ENCODE results near the gene HOXA5.

HOXA5 gene

GRCh38 chr7:27143023-27143949, at the start of gene HOXA5:
Gene HOXA5, minus strand, starts transcription at chr7:27143681. Its CDS starts 74 bp downstream, at chr7:27143607.
- in situ Hi-C loops (cut with MboI; ENCODE audit: low pct_unique_long_range_greater_than_20kb, low sequenced_read_pairs, unreplicated experiment) = no loop called here
- DNase-seq (ENCODE audit: low spot score) = no peak
- TF ChIP-seq, protein P1, sequence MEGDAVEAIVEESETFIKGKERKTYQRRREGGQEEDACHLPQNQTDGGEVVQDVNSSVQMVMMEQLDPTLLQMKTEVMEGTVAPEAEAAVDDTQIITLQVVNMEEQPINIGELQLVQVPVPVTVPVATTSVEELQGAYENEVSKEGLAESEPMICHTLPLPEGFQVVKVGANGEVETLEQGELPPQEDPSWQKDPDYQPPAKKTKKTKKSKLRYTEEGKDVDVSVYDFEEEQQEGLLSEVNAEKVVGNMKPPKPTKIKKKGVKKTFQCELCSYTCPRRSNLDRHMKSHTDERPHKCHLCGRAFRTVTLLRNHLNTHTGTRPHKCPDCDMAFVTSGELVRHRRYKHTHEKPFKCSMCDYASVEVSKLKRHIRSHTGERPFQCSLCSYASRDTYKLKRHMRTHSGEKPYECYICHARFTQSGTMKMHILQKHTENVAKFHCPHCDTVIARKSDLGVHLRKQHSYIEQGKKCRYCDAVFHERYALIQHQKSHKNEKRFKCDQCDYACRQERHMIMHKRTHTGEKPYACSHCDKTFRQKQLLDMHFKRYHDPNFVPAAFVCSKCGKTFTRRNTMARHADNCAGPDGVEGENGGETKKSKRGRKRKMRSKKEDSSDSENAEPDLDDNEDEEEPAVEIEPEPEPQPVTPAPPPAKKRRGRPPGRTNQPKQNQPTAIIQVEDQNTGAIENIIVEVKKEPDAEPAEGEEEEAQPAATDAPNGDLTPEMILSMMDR (IDR thresholded peaks at IDR 0.05; ENCODE audit: extremely low read depth, insufficient read depth, missing control alignments) = peak; percentile 13

DNA sequence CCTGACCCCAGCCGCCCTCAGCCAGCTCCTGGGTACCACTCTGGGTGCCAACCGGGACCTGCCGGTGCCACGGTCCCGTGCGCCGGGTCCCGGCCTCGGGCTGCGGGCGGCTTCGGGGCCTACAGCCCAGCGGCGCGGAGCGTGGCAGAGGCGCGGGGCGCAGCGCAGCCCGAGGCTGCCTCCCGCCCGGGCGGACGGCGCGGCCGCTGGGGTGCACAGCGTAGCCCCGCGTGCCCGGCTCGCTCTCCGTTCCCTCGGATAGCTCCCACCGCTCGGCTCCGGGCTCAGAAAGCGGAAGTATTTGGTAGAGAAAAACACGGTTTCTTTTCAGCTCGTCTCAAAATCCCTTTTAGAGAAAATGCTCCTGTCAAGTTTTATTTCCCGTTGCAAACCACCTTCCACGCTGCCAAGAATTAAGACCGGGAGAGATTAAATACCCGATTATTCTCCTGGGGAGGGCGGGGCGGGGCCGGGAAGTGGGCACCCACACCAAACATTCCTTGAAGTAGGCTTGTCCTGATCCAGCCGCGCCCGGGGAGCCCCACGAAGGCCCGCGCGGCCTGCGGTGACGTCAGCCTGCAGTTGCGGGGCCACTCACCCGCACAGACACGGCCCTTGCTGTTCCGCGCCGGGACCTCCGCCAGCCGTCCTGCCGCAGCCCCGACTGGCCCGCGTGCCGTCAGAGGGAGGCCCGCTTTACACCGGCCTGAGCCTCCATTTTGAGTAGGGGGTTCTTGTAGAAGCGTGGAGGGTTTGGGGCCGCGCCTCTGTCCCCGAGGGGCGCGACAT, 49.3 kb upstream of the HOXA5 start:
- DNase-seq (ENCODE audit: low spot score) = peak; percentile 67
- in situ Hi-C loops (cut with MboI; ENCODE audit: low pct_unique_long_range_greater_than_20kb, low sequenced_read_pairs, unreplicated experiment) = no loop called here
- TF ChIP-seq, protein P1 (IDR thresholded peaks at IDR 0.05; ENCODE audit: extremely low read depth, insufficient read depth, missing control alignments) = no peak

DNA sequence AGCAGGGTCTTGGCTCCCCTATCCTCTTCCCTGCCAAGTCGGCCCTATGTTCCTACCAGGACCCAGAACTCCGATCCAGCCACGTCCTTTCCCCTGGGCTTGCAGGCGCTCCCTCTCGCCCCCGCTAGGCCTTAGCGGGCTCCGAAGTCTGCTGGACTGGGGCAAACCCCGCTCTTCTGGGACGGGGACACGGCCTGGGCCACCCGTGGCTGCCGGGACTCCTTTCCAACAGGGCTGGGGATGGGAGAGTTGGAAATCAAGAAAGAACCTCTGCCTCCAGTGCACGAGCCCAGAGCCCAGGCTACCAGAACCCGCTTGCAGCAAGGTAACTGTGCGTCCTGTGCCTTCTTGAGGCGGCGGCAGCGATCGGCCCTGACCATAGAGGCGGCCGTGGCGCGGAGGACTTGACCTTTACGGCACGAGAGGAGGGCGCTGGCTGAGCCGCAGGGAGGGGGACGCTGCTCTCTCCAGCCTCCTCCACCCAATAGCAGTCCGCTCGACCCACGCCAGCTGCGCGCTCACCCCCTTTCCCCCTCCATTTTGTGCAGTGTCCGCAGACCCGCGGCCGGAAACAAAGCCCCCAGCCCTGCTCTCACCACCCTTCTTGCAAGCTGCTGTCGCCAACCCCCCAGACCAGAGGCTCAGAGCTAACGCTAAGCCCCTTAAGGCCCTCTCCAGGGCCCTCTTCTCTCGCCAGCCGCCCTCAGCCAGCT, 48.5 kb upstream of the HOXA5 start:
- TF ChIP-seq, protein P1 (IDR thresholded peaks at IDR 0.05; ENCODE audit: extremely low read depth, insufficient read depth, missing control alignments) = no peak
- DNase-seq (ENCODE audit: low spot score) = no peak
- in situ Hi-C loops (cut with MboI; ENCODE audit: low pct_unique_long_range_greater_than_20kb, low sequenced_read_pairs, unreplicated experiment) = no loop called here

- no peak for DNase-seq (ENCODE audit: low spot score)
- in situ Hi-C loops (cut with MboI; ENCODE audit: low pct_unique_long_range_greater_than_20kb, low sequenced_read_pairs, unreplicated experiment) = no loop called here
- TF ChIP-seq, protein P1 (IDR thresholded peaks at IDR 0.05; ENCODE audit: extremely low read depth, insufficient read depth, missing control alignments) = no peak
These were observed 47.8 kb upstream of the HOXA5 start for GRCh38 chr7:27191161-27191731.

DNA sequence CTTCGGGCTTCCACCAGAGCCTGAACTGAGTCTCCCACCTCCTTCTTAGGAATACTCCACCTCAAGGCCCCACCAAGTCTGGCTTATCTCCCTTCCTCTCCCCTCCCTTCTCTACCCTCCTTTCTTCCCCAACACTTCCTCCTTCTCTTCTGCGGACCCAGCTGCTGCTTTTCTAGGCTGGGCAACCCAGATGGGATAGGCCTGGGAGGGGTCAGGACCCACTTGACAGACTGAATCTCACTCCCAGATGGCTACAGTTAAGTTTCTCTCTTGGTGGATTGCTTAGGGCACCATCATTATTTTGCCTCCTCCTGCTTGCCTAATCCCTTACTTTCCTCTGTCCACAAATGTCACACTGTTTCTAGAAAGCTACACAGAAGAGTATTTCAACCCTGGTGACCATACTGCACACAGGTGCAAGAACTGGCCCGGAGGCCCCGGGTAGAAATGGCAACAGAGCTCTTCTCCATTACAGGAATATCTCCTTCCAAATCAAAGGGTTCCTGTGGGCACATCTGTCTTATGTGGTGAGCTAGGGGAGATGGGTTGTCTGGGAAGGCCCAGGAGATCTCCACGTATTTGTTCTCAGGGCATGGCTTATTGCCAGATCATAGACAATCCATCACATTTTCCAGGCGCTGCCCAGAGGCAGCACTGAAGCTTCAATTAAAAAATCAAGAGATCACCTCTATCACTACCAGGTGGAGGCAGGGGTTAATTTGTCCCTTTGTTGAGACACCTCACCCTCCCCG, 46.7 kb upstream of the HOXA5 start:
- in situ Hi-C loops (cut with MboI; ENCODE audit: low pct_unique_long_range_greater_than_20kb, low sequenced_read_pairs, unreplicated experiment) = no loop called here
- TF ChIP-seq, protein P1 (IDR thresholded peaks at IDR 0.05; ENCODE audit: extremely low read depth, insufficient read depth, missing control alignments) = no peak
- no peak for DNase-seq (ENCODE audit: low spot score)
